NCI-H1092 (cell line): Measurements from ENCODE around the gene COL13A1.

Experiments used
- DNase-seq: peaks from one replicate; lab custom pipeline; 2025; lab: John Stamatoyannopoulos, UW

The COL13A1 gene

GRCh38 chr10:69791812-69792211 is 9.9 kb upstream of the COL13A1 start:
- DNase-seq = no peak

- no peak for DNase-seq
Measured at GRCh38 chr10:69792341-69792740, 9.4 kb upstream of the COL13A1 start.

- no peak for DNase-seq
Measured at GRCh38 chr10:69794673-69795072, 7.0 kb upstream of the COL13A1 start.

GRCh38 chr10:69795242-69795934 is 6.3 kb upstream of the COL13A1 start:
- DNase-seq = no peak

- no peak for DNase-seq
Measured at GRCh38 chr10:69797959-69798358, 3.7 kb upstream of the COL13A1 start.

GRCh38 chr10:69800109-69800508 is 1.6 kb upstream of the COL13A1 start:
- DNase-seq = no peak

GRCh38 chr10:69800665-69801064 is 1.0 kb upstream of the COL13A1 start:
- DNase-seq = no peak

- DNase-seq = no peak
Measured at GRCh38 chr10:69801094-69801433, 642 bp upstream of the COL13A1 start.

- no peak for DNase-seq
Measured at GRCh38 chr10:69802424-69803161, 887 bp downstream of the COL13A1 start.

- no peak for DNase-seq
Measured at GRCh38 chr10:69803809-69804208, 2.1 kb downstream of the COL13A1 start.

- no peak for DNase-seq
Measured at GRCh38 chr10:69804775-69805174, 3.1 kb downstream of the COL13A1 start.

- no peak for DNase-seq
Measured at GRCh38 chr10:69807122-69807521, 5.4 kb downstream of the COL13A1 start.

- no peak for DNase-seq
Measured at GRCh38 chr10:69807696-69808095, 6.0 kb downstream of the COL13A1 start.

GRCh38 chr10:69809318-69809717 is 7.6 kb downstream of the COL13A1 start:
- no peak for DNase-seq

GRCh38 chr10:69810097-69810496 is 8.4 kb downstream of the COL13A1 start:
- no peak for DNase-seq

- no peak for DNase-seq
Measured at GRCh38 chr10:69810675-69811397, 9.1 kb downstream of the COL13A1 start.

GRCh38 chr10:69813632-69814031 is 11.9 kb downstream of the COL13A1 start:
- DNase-seq = no peak

GRCh38 chr10:69814251-69814650 is 12.5 kb downstream of the COL13A1 start:
- no peak for DNase-seq

GRCh38 chr10:69815104-69815503 is 13.4 kb downstream of the COL13A1 start:
- no peak for DNase-seq

GRCh38 chr10:69816521-69816920 is 14.8 kb downstream of the COL13A1 start:
- DNase-seq = no peak

- no peak for DNase-seq
Measured at GRCh38 chr10:69817078-69817581, 15.4 kb downstream of the COL13A1 start.

GRCh38 chr10:69818676-69819239 is 17.1 kb downstream of the COL13A1 start:
- DNase-seq = no peak
